HepG2 (cell line): ENCODE results near the gene HDAC5. TPM values are rescaled to one million over a fixed set of nuclear protein-coding genes. Genes with fewer than 3 reads are reported as not detected.

Experiments
- NBN ChIP-seq: fragments of 450-650 bp; conservative IDR thresholded peaks from 2 replicates; pipeline ENCODE4 v1.6.1; 2017
- NFIB ChIP-seq: sonication (generic); formaldehyde crosslinking; IDR thresholded peaks from 2 replicates; pipeline ENCODE4 v1.9.0; 2021; ENCODE audit warnings: missing genetic modification reagents, mild to moderate bottlenecking, borderline replicate concordance
- PHB2 ChIP-seq: fragments of 450-650 bp; IDR thresholded peaks from 2 replicates; pipeline ENCODE4 v1.6.1; 2018; ENCODE audit not compliant: partially characterized antibody
- POGK ChIP-seq: sonication (generic); formaldehyde crosslinking; conservative IDR thresholded peaks from 2 replicates; pipeline ENCODE4 v1.8.0; 2022; ENCODE audit warnings: mild to moderate bottlenecking, moderate library complexity, missing genetic modification reagents
- TBL1XR1 ChIP-seq: fragments of 150-350 bp; IDR thresholded peaks from 2 replicates; pipeline ENCODE4 v1.6.1; 2014; ENCODE audit warnings: borderline replicate concordance, low read length; ENCODE audit not compliant: partially characterized antibody
- TBX2 ChIP-seq: sonication (generic); formaldehyde crosslinking; IDR thresholded peaks from 2 replicates; pipeline ENCODE4 v1.5.0; 2020; ENCODE audit warnings: missing genetic modification reagents, mild to moderate bottlenecking, borderline replicate concordance
- ZBTB40 ChIP-seq, 2 experiments: fragments of 450-650 bp in 1 of 2; sonication (generic) in 1 of 2; formaldehyde crosslinking in 1 of 2; IDR thresholded peaks; 2 replicates each; pipeline versions ENCODE4 v1.6.1 to v1.8.0; 2016 to 2022; ENCODE audit warnings: antibody characterized with exemption in 1 of 2, mild to moderate bottlenecking in 1 of 2, missing genetic modification reagents in 1 of 2
- ZC3H4 ChIP-seq: sonication (generic); formaldehyde crosslinking; IDR thresholded peaks from 2 replicates; pipeline ENCODE4 v1.4.0; 2020; ENCODE audit warnings: missing genetic modification reagents, borderline replicate concordance
- ZNF414 ChIP-seq: sonication (generic); formaldehyde crosslinking; IDR thresholded peaks from 2 replicates; pipeline ENCODE4 v1.5.0; 2020; ENCODE audit warnings: missing genetic modification reagents
- ZNF782 ChIP-seq: sonication (generic); formaldehyde crosslinking; IDR thresholded peaks from 2 replicates; pipeline ENCODE4 v1.4.0; 2020; ENCODE audit warnings: missing genetic modification reagents, mild to moderate bottlenecking, borderline replicate concordance
- ZNF784 ChIP-seq: sonication (generic); formaldehyde crosslinking; IDR thresholded peaks from 2 replicates; pipeline ENCODE4 v1.5.1; 2020; ENCODE audit warnings: missing genetic modification reagents, mild to moderate bottlenecking, borderline replicate concordance
- ZSCAN20 ChIP-seq: sonication (generic); formaldehyde crosslinking; IDR thresholded peaks from 2 replicates; pipeline ENCODE4 v1.4.0; 2020; ENCODE audit warnings: missing genetic modification reagents, mild to moderate bottlenecking, borderline replicate concordance
- polyA plus RNA-seq, 8 experiments: library from polyadenylated mRNA; depleted of rRNA in 3 of 8; stranded (reverse) in 7 of 8; unstranded in 1 of 8; fragments of >200 nt; fragmentation: Illumina TruSeq in 4 of 8; extraction: Trizol in 4 of 8; gene quantifications; 2 replicates each; pipeline versions ENCODE4 v1.2.1 to v1.2.3, GENCODE V29; 2011 to 2016; ENCODE audit warnings: low read depth in 4 of 8, missing spikeins in 1 of 8, mixed read lengths in 1 of 8; ENCODE audit not compliant: insufficient read depth in 1 of 8
- total RNA-seq, 5 experiments: library from RNA; depleted of rRNA; stranded (reverse); fragments of >200 nt; fragmentation: Illumina TruSeq; extraction: Trizol; gene quantifications; 2 replicates each; pipeline ENCODE4 v1.2.3, GENCODE V29; 2016; ENCODE audit warnings: low read depth in 1 of 5

The HDAC5 gene
- total and polyA plus RNA-seq, 2 of the 13 experiments (the other 11 are each of a cell fraction or from before 2014, with no cell fraction given) = 46.4 to 85.4 TPM

GRCh38 chr17:44108440-44109311, 14.8 kb downstream of the HDAC5 start (continued):
- TF ChIP-seq ZBTB40 (IDR thresholded peaks at IDR 0.05) = no peak
- TF ChIP-seq ZBTB40 (CRISPR knock-in tag; IDR thresholded peaks at IDR 0.05) = peak; percentile 74; the same call in 1 of the 2 replicates
- peak; percentile 72; the same call in 1 of the 2 replicates for TF ChIP-seq ZNF782 (CRISPR knock-in tag)
- no peak for TF ChIP-seq ZSCAN20
- TF ChIP-seq POGK (CRISPR knock-in tag) = peak; percentile 60; the same call in 1 of the 2 replicates
- no peak for TF ChIP-seq PHB2
- TF ChIP-seq ZC3H4 (CRISPR knock-in tag) = 0 out of 2 replicates have a peak, but pooled peaks have one; percentile 48
- TF ChIP-seq NBN = no peak
- TF ChIP-seq ZNF784 (CRISPR knock-in tag) = peak; percentile 46; the same call in 1 of the 2 replicates
- TF ChIP-seq NFIB (CRISPR knock-in tag) = no peak
- peak; percentile 64; the same call in 1 of the 2 replicates for TF ChIP-seq TBX2 (CRISPR knock-in tag)
- TF ChIP-seq TBL1XR1 = peak; percentile 85
- TF ChIP-seq ZNF414 (CRISPR knock-in tag) = 0 out of 2 replicates have a peak, but pooled peaks have one; percentile 50
